GM23338 (cell line): ENCODE results near the gene BMAL1. TPM values are rescaled to one million over a fixed set of nuclear protein-coding genes. Genes with fewer than 3 reads are reported as not detected.
A peak's percentile ranks its signal among the peaks of the same experiment; 100 is the strongest.

Experiments used
- ATAC-seq: fragments of 200-7000 bp; cut with Tn5 transposase; 3 replicates; pipeline ENCODE4 v1.9.1; 2020
- DNase-seq: peaks from one replicate; pipeline ENCODE4 v3.0.0-alpha.2; 2015; ENCODE audit warnings: low spot score
- H2AFZ ChIP-seq: fragments of 200-600 bp; sonication (generic); 2 replicates; pipeline ENCODE4 v1.8.0; 2016; ENCODE audit warnings: antibody characterized with exemption, mild to moderate bottlenecking, moderate library complexity
- H3F3A ChIP-seq: fragments of 200-600 bp; sonication (generic); replicated peaks from 2 replicates; pipeline ENCODE4 v1.8.0; 2017; ENCODE audit warnings: antibody characterized with exemption, mixed run types, low read depth
- H3K27ac ChIP-seq: fragments of 200-600 bp; sonication (generic); 2 replicates; pipeline ENCODE4 v1.6.1; 2016; ENCODE audit warnings: low read depth
- H3K27me3 ChIP-seq: fragments of 200-600 bp; sonication (generic); 2 replicates; pipeline ENCODE4 v1.8.0; 2016; ENCODE audit warnings: mild to moderate bottlenecking, mixed run types, moderate library complexity; ENCODE audit not compliant: insufficient read depth
- H3K36me3 ChIP-seq: fragments of 200-600 bp; sonication (generic); 2 replicates; pipeline ENCODE4 v1.8.0; 2016; ENCODE audit warnings: mild to moderate bottlenecking; ENCODE audit not compliant: insufficient read depth
- H3K4me1 ChIP-seq: fragments of 200-600 bp; sonication (generic); 2 replicates; pipeline ENCODE4 v1.8.0; 2016; ENCODE audit warnings: mild to moderate bottlenecking, moderate library complexity; ENCODE audit not compliant: insufficient read depth
- H3K4me2 ChIP-seq: fragments of 200-600 bp; sonication (generic); 2 replicates; pipeline ENCODE4 v1.7.1; 2017; ENCODE audit warnings: mixed run types
- H3K4me3 ChIP-seq: fragments of 200-600 bp; sonication (generic); 2 replicates; pipeline ENCODE4 v1.6.1; 2016; ENCODE audit warnings: mixed run types
- H3K79me2 ChIP-seq: fragments of 200-600 bp; sonication (generic); replicated peaks from 2 replicates; pipeline ENCODE4 v1.8.0; 2017; ENCODE audit warnings: mild to moderate bottlenecking; ENCODE audit not compliant: insufficient read depth
- H3K9me2 ChIP-seq: fragments of 200-600 bp; sonication (generic); 2 replicates; pipeline ENCODE4 v1.8.0; 2017; ENCODE audit not compliant: insufficient read depth
- H4K20me1 ChIP-seq: fragments of 200-600 bp; sonication (generic); replicated peaks from 2 replicates; pipeline ENCODE4 v1.8.0; 2017; ENCODE audit warnings: mild to moderate bottlenecking; ENCODE audit not compliant: insufficient read depth
- H3K27ac Mint-ChIP-seq: 2 replicates; pipeline ENCODE4 v1.8.0; 2020; ENCODE audit warnings: inconsistent platforms, mild to moderate bottlenecking, moderate library complexity, mixed read lengths
- H3K27me3 Mint-ChIP-seq: 3 replicates; pipeline ENCODE4 v1.8.0; 2022; ENCODE audit warnings: low read depth, mild to moderate bottlenecking, moderate library complexity, mixed read lengths, inconsistent platforms; ENCODE audit not compliant: insufficient read depth, poor library complexity
- H3K36me3 Mint-ChIP-seq: 3 replicates; pipeline ENCODE4 v1.8.0; 2021; ENCODE audit warnings: low read depth, mild to moderate bottlenecking, inconsistent platforms, moderate library complexity, mixed read lengths
- H3K4me1 Mint-ChIP-seq: 3 replicates; pipeline ENCODE4 v1.8.0; 2020; ENCODE audit warnings: mild to moderate bottlenecking, inconsistent platforms, mixed read lengths
- H3K4me3 Mint-ChIP-seq: 3 replicates; pipeline ENCODE4 v1.8.0; 2021; ENCODE audit warnings: moderate library complexity, mild to moderate bottlenecking, inconsistent platforms, mixed read lengths
- H3K9me3 Mint-ChIP-seq: 3 replicates; pipeline ENCODE4 v1.8.0; 2020; ENCODE audit warnings: moderate library complexity, mild to moderate bottlenecking, inconsistent platforms, mixed read lengths
- CREB1 ChIP-seq: fragments of 250-450 bp; sonication (Bioruptor Pico); IDR thresholded peaks from 2 replicates; pipeline ENCODE4 v1.5.0; 2020; ENCODE audit warnings: low read depth, mild to moderate bottlenecking, moderate library complexity
- CTCF ChIP-seq, 2 experiments: fragments of 200-600 bp in 1 of 2; sonication (generic) in 1 of 2; conservative IDR thresholded peaks; 2 replicates each; pipeline versions ENCODE4 v1.5.1 to v1.6.1; 2016 to 2017; ENCODE audit warnings: antibody characterized with exemption in 2 of 2, low read depth in 2 of 2, mild to moderate bottlenecking in 2 of 2, moderate library complexity in 1 of 2
- ETS1 ChIP-seq: IDR thresholded peaks from 2 replicates; pipeline ENCODE4 v1.6.1; 2016; ENCODE audit warnings: antibody characterized with exemption
- POLR2AphosphoS5 ChIP-seq: IDR thresholded peaks from 2 replicates; pipeline ENCODE4 v1.6.1; 2016; ENCODE audit warnings: antibody characterized with exemption, low read depth
- STAT1 ChIP-seq: IDR thresholded peaks from one replicate; pipeline ENCODE4 v1.6.1; 2016; ENCODE audit warnings: antibody characterized with exemption; ENCODE audit not compliant: unreplicated experiment
- ZNF331 ChIP-seq: fragments of 250-450 bp; sonication (Bioruptor Pico); IDR thresholded peaks from 2 replicates; pipeline ENCODE4 v1.5.0; 2020; ENCODE audit warnings: low read depth, mild to moderate bottlenecking, moderate library complexity
- polyA plus RNA-seq: library from polyadenylated mRNA; unstranded; fragments of >200 nt; fragmentation: Nextera tagmentation; extraction: Ambion mirVana; gene quantifications from 2 replicates; pipeline ENCODE4 v1.2.1, GENCODE V29; 2016
- total RNA-seq: library from RNA; depleted of rRNA; stranded (reverse); fragments of >200 nt; shearing (Covaris generic); gene quantifications from 2 replicates; pipeline ENCODE4 v1.2.3, GENCODE V29; 2014

Gene BMAL1
- total and polyA plus RNA-seq, 2 experiments from 2014 or later, result 5.1 to 7.2 TPM

GRCh38 chr11:13354335-13354734 lies 76.7 kb downstream of the BMAL1 start:
- Histone ChIP-seq H3K4me2 (no peak overlapping the region), H4K20me1 (no peaks in the 10 kb centered on the region), H3K27ac (no peak overlapping the region), H3K36me3 (no peaks in the 10 kb centered on the region), H3K4me1 (no peaks in the 10 kb centered on the region), H3K4me3 (no peak overlapping the region), H3K9me2 (no peaks in the 10 kb centered on the region), H3F3A (no peaks in the 10 kb centered on the region), H2AFZ (no peak overlapping the region), H3K27me3 (no peaks in the 10 kb centered on the region), H3K79me2 (no peaks in the 10 kb centered on the region)
- Mint-ChIP-seq H3K27me3 (peaks cover 4% of the 10 kb centered on the region), H3K27ac (0 out of 2 replicates have a peak overlapping the region, but pooled peaks have one; percentile 41), H3K4me3 (no peak overlapping the region), H3K9me3 (no peaks in the 10 kb centered on the region), H3K36me3 (no peaks in the 10 kb centered on the region), H3K4me1 (no peaks in the 10 kb centered on the region; the same call in 2 of the 3 replicates)
- ATAC-seq (peak; percentile 80), DNase-seq (peak; percentile 76)
- TF ChIP-seq POLR2AphosphoS5 (no peak), CTCF (conservative IDR thresholded peaks at IDR 0.05; ENCODE audit: low read depth in 2 of 2) (peak; percentile 63 to 78)

GRCh38 chr11:13355191-13355590 lies 77.6 kb downstream of the BMAL1 start:
- no peaks in the 10 kb centered on the region for H3K9me2 ChIP-seq
- Mint-ChIP-seq H3K36me3 (no peaks in the 10 kb centered on the region), H3K9me3 (no peaks in the 10 kb centered on the region), H3K27ac (no peak overlapping the region), H3K4me1 (no peaks in the 10 kb centered on the region; the same call in 2 of the 3 replicates), H3K4me3 (no peak overlapping the region), H3K27me3 (peaks cover 4% of the 10 kb centered on the region)
- H3F3A ChIP-seq, result no peaks in the 10 kb centered on the region
- H3K79me2 ChIP-seq, result no peaks in the 10 kb centered on the region
- no peak overlapping the region for H3K27ac ChIP-seq
- no peak overlapping the region for H2AFZ ChIP-seq
- H4K20me1 ChIP-seq, result no peaks in the 10 kb centered on the region
- no peak for ATAC-seq
- no peak overlapping the region for H3K4me3 ChIP-seq
- no peak for TF ChIP-seq STAT1
- no peak for TF ChIP-seq ETS1
- no peak for TF ChIP-seq ZNF331
- TF ChIP-seq CREB1 (CRISPR knock-in tag), result no peak
- TF ChIP-seq POLR2AphosphoS5, result no peak
- TF ChIP-seq CTCF (conservative IDR thresholded peaks at IDR 0.05; ENCODE audit: low read depth in 2 of 2), result no peak
- H3K36me3 ChIP-seq, result no peaks in the 10 kb centered on the region
- H3K27me3 ChIP-seq, result no peaks in the 10 kb centered on the region
- no peak for DNase-seq
- no peak overlapping the region for H3K4me2 ChIP-seq
- no peaks in the 10 kb centered on the region for H3K4me1 ChIP-seq
